H1 (cell line): ENCODE results near the gene CACNB4. TPM values are rescaled to one million over a fixed set of nuclear protein-coding genes. Genes with fewer than 3 reads are reported as not detected.

Experiments
- CTCF ChIA-PET: fragments of 300-600 bp; sonication (Branson Sonifier 250); formaldehyde crosslinking; loops from one replicate; lab custom pipeline; 2021; ENCODE audit not compliant: partially characterized antibody; lab: Charles Lee
- POLR2A ChIA-PET: fragments of 300-600 bp; sonication (Branson Sonifier 250); formaldehyde crosslinking; loops from one replicate; lab custom pipeline; 2021; ENCODE audit warnings: inconsistent platforms; ENCODE audit not compliant: partially characterized antibody; lab: Charles Lee
- DNase-seq, 2 experiments: peaks; one replicate each; pipeline versions ENCODE4 v3.0.0 to v3.0.0-alpha.2; 2010 to 2022; ENCODE audit warnings: low spot score in 2 of 2, low read depth in 1 of 2, mixed read lengths in 1 of 2
- FAIRE-seq: peaks from 2 replicates; lab custom pipeline; 2011; peaks lifted over from hg19 to GRCh38; lab: Jason Lieb, UNC
- H2AFZ ChIP-seq: 2 replicates; pipeline ENCODE4 v1.8.1; 2012; ENCODE audit warnings: low read length, inconsistent platforms
- H2AK5ac ChIP-seq: 2 replicates; pipeline ENCODE4 v1.6.1; 2013; ENCODE audit warnings: low read depth, low read length
- H2BK120ac ChIP-seq: replicated peaks from 2 replicates; pipeline ENCODE3; 2013; ENCODE audit warnings: low read depth, low read length, inconsistent platforms
- H2BK12ac ChIP-seq: 2 replicates; pipeline ENCODE4 v1.6.1; 2013; ENCODE audit warnings: low read depth, low read length
- H2BK15ac ChIP-seq: 2 replicates; pipeline ENCODE4 v1.6.1; 2013; ENCODE audit warnings: low read length
- H2BK20ac ChIP-seq: 2 replicates; pipeline ENCODE4 v1.6.1; 2013; ENCODE audit warnings: low read length
- H2BK5ac ChIP-seq: 2 replicates; pipeline ENCODE4 v1.6.1; 2013; ENCODE audit warnings: low read depth, low read length
- H3K14ac ChIP-seq: 2 replicates; pipeline ENCODE4 v1.6.1; 2013; ENCODE audit warnings: inconsistent platforms; ENCODE audit not compliant: insufficient read length
- H3K18ac ChIP-seq: 2 replicates; pipeline ENCODE4 v1.6.1; 2013; ENCODE audit warnings: low read length; ENCODE audit errors: extremely low read depth
- H3K23ac ChIP-seq: 2 replicates; pipeline ENCODE4 v1.6.1; 2013; ENCODE audit warnings: inconsistent platforms; ENCODE audit not compliant: insufficient read length
- H3K23me2 ChIP-seq: 2 replicates; pipeline ENCODE4 v1.6.1; 2013; ENCODE audit warnings: low read depth, low read length
- H3K27ac ChIP-seq: 2 replicates; pipeline ENCODE4 v1.6.1; 2011; ENCODE audit warnings: low read depth, low read length, inconsistent platforms
- H3K27me3 ChIP-seq, 4 experiments: replicated peaks in 1 of 4; 1 replicate in 1 of 4; 2 replicates in 3 of 4; pipeline versions ENCODE4 v1.6.1 to v1.8.1; 2011 to 2013; ENCODE audit warnings: low read length in 3 of 4, mild to moderate bottlenecking in 3 of 4, inconsistent platforms in 2 of 4, mixed read lengths in 2 of 4, moderate library complexity in 1 of 4; ENCODE audit not compliant: control insufficient read depth in 3 of 4, insufficient read depth in 3 of 4; ENCODE audit errors: extremely low read depth in 1 of 4
- H3K36me3 ChIP-seq, 4 experiments: 2 replicates each; pipeline versions ENCODE4 v1.6.1 to v1.8.1; 2011 to 2013; ENCODE audit warnings: mild to moderate bottlenecking in 4 of 4, low read length in 3 of 4, moderate library complexity in 2 of 4, control low read depth in 1 of 4, inconsistent platforms in 1 of 4; ENCODE audit not compliant: insufficient read depth in 4 of 4, control insufficient read depth in 2 of 4
- H3K4ac ChIP-seq: replicated peaks from 2 replicates; pipeline ENCODE3; 2013; ENCODE audit warnings: low read length, low read depth, mixed read lengths, inconsistent platforms; ENCODE audit not compliant: insufficient read length
- H3K4me1 ChIP-seq, 4 experiments: replicated peaks in 1 of 4; 1 replicate in 1 of 4; 2 replicates in 3 of 4; pipeline versions ENCODE4 v1.6.1 to v1.8.1; 2011 to 2013; ENCODE audit warnings: low read length in 3 of 4, inconsistent platforms in 2 of 4, mixed read lengths in 1 of 4; ENCODE audit not compliant: insufficient read depth in 4 of 4, control insufficient read depth in 3 of 4
- H3K4me2 ChIP-seq, 2 experiments: 2 replicates each; pipeline versions ENCODE4 v1.6.1 to v1.8.1; 2011 to 2013; ENCODE audit warnings: low read depth in 2 of 2, low read length in 2 of 2, control low read depth in 1 of 2, inconsistent platforms in 1 of 2, mild to moderate bottlenecking in 1 of 2; ENCODE audit not compliant: insufficient read depth in 1 of 2
- H3K4me3 ChIP-seq, 4 experiments: fragments of 200-600, 300-600 bp in 1 of 4; sonication (generic), shearing (Covaris generic), sonication (Bioruptor Twin) in 1 of 4; 2 replicates each; pipeline versions ENCODE4 v1.5.1 to v1.8.1; 2011 to 2016; ENCODE audit warnings: low read length in 4 of 4, low read depth in 3 of 4, control low read depth in 2 of 4, inconsistent platforms in 2 of 4, mild to moderate bottlenecking in 2 of 4, mixed read lengths in 1 of 4, moderate library complexity in 1 of 4; ENCODE audit not compliant: insufficient read depth in 2 of 4; ENCODE audit errors: extremely low read depth in 1 of 4
- H3K56ac ChIP-seq: replicated peaks from 2 replicates; pipeline ENCODE3; 2013; ENCODE audit warnings: low read depth, mild to moderate bottlenecking, mixed read lengths, low read length, inconsistent platforms; ENCODE audit not compliant: insufficient read length
- H3K79me1 ChIP-seq: 2 replicates; pipeline ENCODE4 v1.6.1; 2013; ENCODE audit warnings: low read depth, low read length, control low read depth
- H3K79me2 ChIP-seq, 2 experiments: 2 replicates each; pipeline versions ENCODE4 v1.6.1 to v1.8.1; 2012 to 2013; ENCODE audit warnings: low read length in 2 of 2, mild to moderate bottlenecking in 2 of 2, inconsistent platforms in 1 of 2; ENCODE audit not compliant: insufficient read depth in 2 of 2, control insufficient read depth in 1 of 2
- H3K9ac ChIP-seq, 4 experiments: replicated peaks in 1 of 4; 1 replicate in 1 of 4; 2 replicates in 3 of 4; pipeline versions ENCODE4 v1.6.1 to v1.8.1; 2011 to 2013; ENCODE audit warnings: low read depth in 3 of 4, low read length in 3 of 4, control low read depth in 2 of 4, mild to moderate bottlenecking in 2 of 4, moderate library complexity in 2 of 4, inconsistent platforms in 1 of 4; ENCODE audit errors: extremely low read depth in 1 of 4
- H3K9me3 ChIP-seq, 2 experiments: 2 replicates each; pipeline versions ENCODE4 v1.6.1 to v1.8.1; 2012 to 2013; ENCODE audit warnings: mild to moderate bottlenecking in 2 of 2, moderate library complexity in 2 of 2, control low read depth in 1 of 2, inconsistent platforms in 1 of 2, low read depth in 1 of 2, low read length in 1 of 2, mixed read lengths in 1 of 2; ENCODE audit not compliant: insufficient read depth in 2 of 2
- H4K20me1 ChIP-seq, 2 experiments: replicated peaks in 1 of 2; 2 replicates each; pipeline versions ENCODE3 to v1.8.1; 2011 to 2013; ENCODE audit warnings: inconsistent platforms in 2 of 2, low read length in 2 of 2, mild to moderate bottlenecking in 1 of 2; ENCODE audit not compliant: insufficient read depth in 2 of 2, control insufficient read depth in 1 of 2
- H4K5ac ChIP-seq: 2 replicates; pipeline ENCODE4 v1.6.1; 2013; ENCODE audit warnings: low read length, low read depth, mixed read lengths, inconsistent platforms; ENCODE audit not compliant: insufficient read length
- H4K8ac ChIP-seq: 2 replicates; pipeline ENCODE4 v1.8.0; 2013; ENCODE audit warnings: mild to moderate bottlenecking, moderate library complexity, low read length, inconsistent platforms; ENCODE audit not compliant: insufficient read depth; ENCODE audit errors: extremely low read depth
- H4K91ac ChIP-seq: replicated peaks from 2 replicates; pipeline ENCODE3; 2013; ENCODE audit warnings: low read length, mixed read lengths, inconsistent platforms; ENCODE audit not compliant: insufficient read length
- CHD2 ChIP-seq: IDR thresholded peaks from 2 replicates; pipeline ENCODE4 v1.6.1; 2012; ENCODE audit warnings: low read length, improper control_type of control experiment
- CREB1 ChIP-seq: IDR thresholded peaks from 2 replicates; pipeline ENCODE4 v1.6.1; 2012; ENCODE audit warnings: inconsistent platforms
- EZH2 ChIP-seq: fragments of 200-600 bp; sonication (generic); IDR thresholded peaks from 2 replicates; pipeline ENCODE4 v1.7.1; 2012; ENCODE audit warnings: low read depth, mild to moderate bottlenecking, moderate library complexity, low read length, inconsistent platforms; ENCODE audit not compliant: severe bottlenecking
- FOSL1 ChIP-seq: IDR thresholded peaks from 2 replicates; pipeline ENCODE4 v1.6.1; 2011; ENCODE audit warnings: mild to moderate bottlenecking, low read depth, low read length, moderate library complexity; ENCODE audit not compliant: insufficient read depth
- GTF2F1 ChIP-seq: IDR thresholded peaks from 2 replicates; pipeline ENCODE4 v1.6.1; 2012; ENCODE audit warnings: low read depth, low read length, improper control_type of control experiment, borderline replicate concordance
- polyA plus RNA-seq, 7 experiments: library from polyadenylated mRNA; depleted of rRNA in 3 of 7; stranded (reverse) in 5 of 7; unstranded in 2 of 7; fragments of >200 nt in 5 of 7; fragments of 200-250 nt in 2 of 7; gene quantifications; 1 replicate in 5 of 7; 2 replicates in 1 of 7; 4 replicates in 1 of 7; pipeline versions ENCODE4 v1.2.1 to v1.2.3, GENCODE V29; 2011 to 2013; ENCODE audit warnings: missing spikeins in 2 of 7, mixed read lengths in 2 of 7
- total RNA-seq: library from RNA; stranded (reverse); fragmentation: NEBNext Ultra II Directional; extraction: Animal tissue kit (Norgen Biotek cat#: 25700); gene quantifications from 2 replicates; pipeline ENCODE4 v1.2.1, GENCODE V29; 2021

The CACNB4 gene
- total and polyA plus RNA-seq, 2 of the 8 experiments (the other 6 are each of a cell fraction or from before 2014, with no cell fraction given): 2.0 to 4.0 TPM

DNA sequence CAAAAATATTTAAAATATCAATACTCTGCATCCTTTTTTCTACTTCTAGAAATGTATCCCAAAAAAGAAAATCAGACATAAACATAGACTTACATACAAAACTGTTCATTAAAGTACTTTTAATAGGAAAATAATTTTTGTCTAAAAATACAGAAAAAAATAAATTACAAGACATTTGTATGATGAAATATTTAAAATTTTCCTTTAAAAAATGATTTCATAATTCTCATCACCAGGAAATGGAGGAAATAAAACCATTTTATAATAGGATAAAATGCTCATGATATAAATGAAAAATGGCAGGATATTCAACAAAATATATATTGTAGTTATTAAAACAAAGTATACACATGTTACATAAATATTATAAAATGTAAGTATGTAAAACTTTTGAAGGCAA, 295.0 kb downstream of the CACNB4 start:
- no peak overlapping the region for H3K14ac ChIP-seq
- H3K79me2 ChIP-seq: no peaks in the 10 kb centered on the region
- H2BK12ac ChIP-seq: no peak overlapping the region
- ChIA-PET POLR2A (no interaction called here), CTCF (no interaction called here)
- no peak overlapping the region for H2BK120ac ChIP-seq
- DNase-seq: no peak
- peaks cover 3% of the 10 kb centered on the region for H3K23me2 ChIP-seq
- no peak overlapping the region for H2BK15ac ChIP-seq
- H3K79me1 ChIP-seq: no peaks in the 10 kb centered on the region
- no peak overlapping the region for H3K4me3 ChIP-seq
- no peak overlapping the region for H3K23ac ChIP-seq
- H3K27me3 ChIP-seq: no peaks in the 10 kb centered on the region
- no peak for FAIRE-seq
- H3K27ac ChIP-seq: no peak overlapping the region
- H3K9me3 ChIP-seq: no peaks in the 10 kb centered on the region
- H4K5ac ChIP-seq: no peak overlapping the region
- H3K9ac ChIP-seq: no peak overlapping the region
- H2AK5ac ChIP-seq: no peak overlapping the region
- no peak overlapping the region for H2BK5ac ChIP-seq
- no peak overlapping the region for H4K91ac ChIP-seq
- H4K8ac ChIP-seq: no peak overlapping the region
- no peaks in the 10 kb centered on the region for H4K20me1 ChIP-seq
- no peak for TF ChIP-seq FOSL1
- no peak for TF ChIP-seq GTF2F1
- TF ChIP-seq CREB1: no peak
- no peak for TF ChIP-seq EZH2
- TF ChIP-seq CHD2: no peak
- no peak overlapping the region for H3K4ac ChIP-seq
- no peak overlapping the region for H2BK20ac ChIP-seq
- no peak overlapping the region for H2AFZ ChIP-seq
- no peak overlapping the region for H3K4me2 ChIP-seq
- no peak overlapping the region for H3K56ac ChIP-seq
- H3K36me3 ChIP-seq: peaks cover 4 to 49% (median 20%) of the 10 kb centered on the region in 4 experiments; a peak in 7 of 8 replicates
- H3K18ac ChIP-seq: no peak overlapping the region
- no peaks in the 10 kb centered on the region for H3K4me1 ChIP-seq
